HG03571 (cell line): Measurements from ENCODE around the gene KCNT1.

Source experiments
- ATAC-seq: cut with Tn5 transposase; IDR thresholded peaks from one replicate; pipeline ENCODE4 v1.9.1; 2021; ENCODE audit not compliant: unreplicated experiment

Gene KCNT1

DNA sequence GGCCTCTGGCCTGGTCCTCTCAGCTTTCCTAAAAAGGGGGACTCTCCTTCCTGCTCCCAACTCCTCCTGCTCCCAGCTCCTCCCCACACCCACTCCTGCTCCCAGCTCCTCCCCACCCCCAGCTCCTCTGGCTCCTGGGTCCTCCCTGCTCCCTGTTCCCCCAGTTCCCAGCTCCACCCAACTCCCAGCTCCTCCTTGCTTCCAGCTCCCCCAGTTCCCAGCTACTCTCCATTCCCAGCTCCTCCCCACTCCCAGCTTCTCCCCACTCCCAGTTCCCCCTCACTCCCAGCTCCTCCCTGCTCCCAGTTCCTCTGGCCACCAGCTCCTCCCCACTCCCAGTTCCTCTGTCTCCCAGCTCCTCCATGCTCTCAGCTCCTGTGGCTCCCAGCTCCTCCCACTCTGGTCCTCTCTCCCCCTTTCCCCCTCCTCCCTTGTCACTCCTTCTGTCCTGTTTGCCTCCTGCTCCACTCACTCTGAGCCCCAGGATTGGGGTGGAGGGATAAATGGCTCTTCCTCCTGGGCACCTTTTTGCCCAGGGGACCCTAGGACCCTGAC, 75.7 kb downstream of the KCNT1 start:
- ATAC-seq, result no peak

DNA sequence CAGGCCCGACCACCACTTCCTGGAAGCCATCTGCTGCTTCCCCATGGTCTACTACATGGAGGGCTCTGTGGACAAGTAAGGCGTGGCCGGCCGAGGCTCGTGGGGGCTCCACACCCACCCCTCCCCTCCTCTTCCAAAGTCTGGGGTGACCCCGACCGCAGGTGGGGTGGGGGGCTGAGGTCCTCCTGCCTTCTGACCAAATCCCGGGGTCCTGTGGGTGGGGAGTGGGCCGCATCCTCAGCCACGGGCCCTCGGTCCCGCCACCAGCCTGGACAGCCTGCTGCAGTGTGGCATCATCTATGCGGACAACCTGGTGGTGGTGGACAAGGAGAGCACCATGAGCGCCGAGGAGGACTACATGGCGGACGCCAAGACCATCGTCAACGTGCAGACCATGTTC, 76.4 kb downstream of the KCNT1 start:
- ATAC-seq, result no peak

DNA sequence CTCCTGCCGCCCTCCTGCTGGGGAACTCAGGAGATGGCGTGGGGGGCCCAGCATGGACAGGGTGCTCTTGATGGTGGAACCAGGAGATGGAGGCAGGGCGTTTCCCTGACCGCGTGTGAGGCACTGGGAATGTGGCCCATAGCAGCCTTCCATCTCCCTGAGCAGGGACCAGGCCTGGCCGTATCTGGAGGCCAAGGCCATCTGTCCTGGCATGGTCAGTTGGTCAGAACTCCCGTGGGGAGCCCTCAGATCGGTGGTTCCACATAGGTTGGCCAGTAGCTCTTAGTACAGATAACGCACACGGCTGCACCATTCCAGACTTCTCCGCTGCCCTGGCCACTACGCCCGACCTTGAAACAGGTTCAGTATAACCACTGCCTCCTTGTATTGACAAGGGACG, 77.6 kb downstream of the KCNT1 start:
- no peak for ATAC-seq

DNA sequence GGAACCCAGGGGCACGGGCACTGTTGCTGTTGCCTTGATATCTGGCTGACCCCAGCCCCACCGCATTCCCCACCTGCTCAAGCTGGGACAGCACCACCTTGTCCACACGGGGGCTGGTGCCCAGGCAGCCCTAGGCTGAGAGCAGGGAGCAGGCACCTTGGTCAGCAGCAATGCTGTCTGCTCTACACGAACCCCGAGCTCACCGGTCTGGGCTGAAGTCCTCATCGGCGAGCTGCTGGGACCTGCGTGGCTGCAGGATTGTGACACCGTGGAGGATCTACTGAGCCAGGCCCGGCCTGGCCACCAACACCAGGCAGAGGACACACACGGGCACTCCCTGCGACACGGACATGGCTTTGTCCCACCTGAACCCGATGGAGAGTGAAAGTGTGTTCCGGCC, 78.1 kb downstream of the KCNT1 start:
- no peak for ATAC-seq

DNA sequence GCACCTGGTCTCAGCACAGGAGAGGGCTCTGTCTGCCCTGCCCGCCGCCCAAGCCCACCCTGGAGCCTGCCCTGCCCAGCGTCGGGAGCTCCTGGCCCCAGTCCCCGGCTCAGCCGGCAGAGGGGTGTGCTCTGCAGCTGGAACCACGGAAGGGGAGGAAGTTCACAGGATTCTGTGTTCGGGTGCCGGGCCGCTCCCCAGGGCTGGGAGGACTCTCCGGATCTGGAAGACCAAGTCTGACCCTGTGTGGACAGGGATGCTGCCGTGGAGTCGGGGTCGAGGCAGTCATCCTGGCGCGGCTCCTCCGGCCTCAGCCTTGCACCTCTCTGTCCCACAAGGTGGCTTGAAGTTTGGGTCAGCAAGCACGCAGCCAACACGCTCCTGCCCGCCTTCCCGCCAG, 78.6 kb downstream of the KCNT1 start:
- no peak for ATAC-seq

DNA sequence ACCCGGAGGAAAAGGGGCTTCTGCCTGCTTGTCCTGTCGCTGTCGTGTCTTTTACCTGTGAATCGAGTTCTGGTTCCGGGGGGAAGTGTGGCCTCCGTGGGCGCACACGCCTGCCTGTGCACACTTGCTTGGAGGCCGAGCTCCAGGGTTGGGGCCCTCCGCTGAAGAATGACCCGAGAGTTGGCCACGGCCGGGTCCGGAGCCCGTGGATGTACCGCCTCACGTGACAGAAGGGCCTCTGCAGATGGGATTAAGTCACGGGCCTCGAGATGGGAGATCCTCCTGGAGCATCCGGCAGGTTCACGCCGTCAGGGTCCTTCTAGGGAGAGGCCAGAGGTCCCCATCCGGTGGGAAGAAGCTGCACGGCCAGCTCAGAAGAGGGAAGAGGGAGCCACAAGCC, 81.0 kb downstream of the KCNT1 start:
- no peak for ATAC-seq

DNA sequence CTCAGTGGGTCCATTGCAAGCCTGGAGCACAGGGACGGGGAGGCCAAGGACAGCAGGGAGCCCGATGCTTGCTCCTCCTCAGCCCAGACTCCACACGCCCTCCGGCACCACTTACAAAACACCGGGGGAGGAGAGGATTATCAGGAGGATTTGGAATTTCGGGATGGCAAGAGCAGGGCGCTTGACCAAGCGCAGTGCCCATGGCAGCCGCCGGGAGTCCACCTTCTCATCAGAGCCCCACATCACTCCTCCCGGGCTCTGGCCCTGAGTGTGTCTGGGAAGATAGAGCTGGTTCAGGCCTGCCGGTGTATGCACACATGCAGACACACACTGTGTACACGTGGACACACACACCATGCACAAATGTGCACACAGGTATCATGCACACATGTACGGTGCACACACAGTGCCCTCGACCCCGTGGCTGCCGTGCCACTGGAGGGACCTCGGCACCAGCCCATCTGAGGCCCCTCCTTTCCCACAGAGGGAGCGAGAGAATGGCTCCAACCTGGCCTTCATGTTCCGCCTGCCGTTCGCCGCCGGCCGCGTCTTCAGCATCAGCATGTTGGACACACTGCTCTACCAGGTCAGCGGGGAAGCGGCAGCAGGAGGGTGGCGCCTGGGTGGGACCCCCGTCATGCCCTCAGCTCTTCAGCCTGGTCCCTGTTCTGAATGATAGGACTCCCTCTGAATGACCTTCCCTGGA, 81.7 kb downstream of the KCNT1 start:
- ATAC-seq, result no peak

DNA sequence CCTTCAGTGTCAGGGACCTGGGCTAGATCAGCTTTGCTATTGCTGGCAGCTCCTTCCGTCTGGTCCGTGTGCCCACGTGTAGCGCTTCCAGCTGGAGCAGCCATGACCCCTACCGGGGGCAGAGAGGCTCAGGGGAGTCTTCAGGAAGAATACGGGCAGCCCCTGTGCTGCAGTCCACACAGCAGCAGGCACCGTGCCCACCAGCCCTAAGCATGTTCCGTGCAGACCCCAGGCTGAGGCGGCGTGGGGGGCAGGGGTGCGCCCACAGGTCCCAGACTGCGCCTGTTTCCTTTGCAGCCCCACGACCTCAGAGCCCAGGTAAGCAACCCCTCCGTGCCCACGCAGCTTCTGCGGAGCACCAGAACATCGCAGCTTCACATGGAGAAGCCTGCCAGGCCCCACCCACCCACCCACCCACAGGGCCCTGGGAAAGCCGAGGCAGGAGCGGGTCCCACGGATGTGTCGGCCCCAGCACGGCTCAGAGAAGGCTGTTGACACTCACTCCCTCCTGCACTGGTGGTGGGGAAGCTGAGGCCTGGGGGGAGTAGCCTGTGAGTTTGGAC, 83.1 kb downstream of the KCNT1 start:
- no peak for ATAC-seq

DNA sequence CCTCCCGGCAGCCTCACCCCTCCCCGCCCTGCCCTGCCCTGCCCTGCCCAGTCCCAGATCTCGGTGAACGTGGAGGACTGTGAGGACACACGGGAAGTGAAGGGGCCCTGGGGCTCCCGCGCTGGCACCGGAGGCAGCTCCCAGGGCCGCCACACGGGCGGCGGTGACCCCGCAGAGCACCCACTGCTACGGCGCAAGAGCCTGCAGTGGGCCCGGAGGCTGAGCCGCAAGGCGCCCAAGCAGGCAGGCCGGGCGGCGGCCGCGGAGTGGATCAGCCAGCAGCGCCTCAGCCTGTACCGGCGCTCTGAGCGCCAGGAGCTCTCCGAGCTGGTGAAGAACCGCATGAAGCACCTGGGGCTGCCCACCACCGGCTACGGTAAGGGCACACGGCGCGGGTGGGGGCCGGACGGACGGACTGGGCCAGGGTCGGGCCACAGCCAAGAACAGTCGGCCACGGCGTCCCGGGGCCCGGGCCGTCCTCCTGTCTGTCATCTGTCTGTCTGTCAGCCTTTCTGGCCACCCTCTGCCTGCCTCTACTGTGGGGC, 84.2 kb downstream of the KCNT1 start:
- ATAC-seq, result no peak

DNA sequence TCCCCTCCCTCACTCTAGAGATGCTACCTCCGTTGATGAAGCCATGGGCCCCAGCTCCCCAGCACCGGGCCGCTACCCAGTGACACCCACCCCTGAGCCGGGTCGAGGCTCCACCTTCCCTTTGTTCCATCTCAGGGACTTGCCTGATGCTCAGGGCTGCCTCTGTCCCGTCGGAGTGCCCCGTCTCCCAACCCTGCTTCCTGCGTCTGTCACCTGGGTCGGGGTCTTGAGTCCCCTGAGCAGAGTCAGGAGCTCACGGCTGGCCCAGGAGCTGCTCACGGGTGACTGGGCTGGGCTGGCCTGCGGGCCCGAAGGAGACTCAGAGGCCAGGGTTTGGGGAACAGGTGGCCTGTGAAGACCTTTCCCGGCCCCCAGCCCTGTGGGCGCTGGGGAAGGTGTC, 85.3 kb downstream of the KCNT1 start:
- ATAC-seq, result no peak

DNA sequence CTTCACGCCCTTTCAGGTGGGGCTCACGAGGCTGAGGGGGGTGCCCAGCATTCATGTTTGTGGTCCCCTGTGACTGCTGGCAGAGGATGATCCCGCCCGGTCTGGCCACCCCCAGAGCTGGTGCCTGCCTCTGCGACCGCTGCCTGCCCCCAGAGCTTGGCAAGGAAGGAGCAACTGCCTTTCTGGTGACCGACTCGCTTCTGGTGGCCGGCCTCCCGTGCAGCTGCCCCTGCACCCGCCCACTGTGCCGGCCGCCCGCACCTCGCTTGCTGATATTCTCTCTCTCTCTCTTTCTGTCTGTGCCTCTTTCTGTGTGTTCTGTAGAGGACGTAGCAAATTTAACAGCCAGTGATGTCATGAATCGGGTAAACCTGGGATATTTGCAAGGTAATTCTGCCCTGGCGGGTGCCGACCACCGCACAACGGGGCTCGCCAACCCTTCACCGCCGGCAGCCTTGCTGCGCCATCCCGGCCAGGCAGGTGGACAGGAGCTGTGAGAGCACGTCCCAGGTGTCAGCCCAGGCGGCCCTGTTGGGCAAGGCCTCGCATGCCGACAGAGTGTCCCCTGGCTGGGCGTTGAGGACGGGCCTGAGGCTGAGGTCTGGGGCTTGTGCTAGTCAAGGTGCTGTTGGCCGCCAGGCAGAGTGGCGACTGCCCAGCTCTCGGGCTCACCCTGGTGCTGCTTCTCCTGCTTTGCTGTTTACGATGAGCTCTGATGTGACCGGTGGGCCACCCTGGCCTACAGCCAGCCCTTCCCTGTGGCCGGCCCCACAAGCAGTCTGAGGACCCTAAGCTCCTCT, 86.0 kb downstream of the KCNT1 start:
- no peak for ATAC-seq

DNA sequence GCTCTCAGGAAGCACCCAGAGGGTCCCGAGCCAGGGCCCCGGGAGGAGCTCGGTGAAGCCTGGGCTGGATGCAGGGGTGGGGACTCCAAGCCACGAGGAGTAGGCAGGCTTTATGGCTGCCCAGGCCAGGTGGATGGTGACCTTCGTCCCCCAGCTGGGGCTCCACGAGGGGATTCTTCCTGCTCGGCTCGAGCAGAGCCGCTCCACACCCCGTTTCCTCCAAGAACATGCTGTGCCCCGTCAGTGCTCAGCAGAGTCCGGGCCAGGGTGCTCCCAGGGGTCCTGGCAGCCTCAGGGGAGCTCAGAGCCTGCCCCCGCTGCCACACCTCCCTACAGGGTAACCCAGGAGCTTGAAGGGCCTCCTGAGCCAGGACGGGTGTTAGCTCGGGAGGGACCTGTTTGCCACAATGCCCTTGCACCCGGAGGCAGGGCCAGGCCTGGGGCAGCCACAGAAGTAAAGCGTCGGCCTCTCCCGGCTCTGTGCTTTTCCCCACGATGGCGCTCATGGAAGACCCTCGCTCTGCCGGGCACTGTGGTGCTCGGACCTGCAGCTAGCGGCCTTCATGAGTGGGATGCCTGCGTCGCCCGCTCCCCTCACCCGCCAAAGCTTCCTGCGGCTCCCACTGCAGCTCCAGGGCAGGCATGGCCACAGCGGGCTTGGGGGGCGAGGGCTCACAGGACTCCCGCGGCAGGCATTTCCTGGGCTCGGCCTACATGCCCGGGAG, 86.8 kb downstream of the KCNT1 start:
- no peak for ATAC-seq

DNA sequence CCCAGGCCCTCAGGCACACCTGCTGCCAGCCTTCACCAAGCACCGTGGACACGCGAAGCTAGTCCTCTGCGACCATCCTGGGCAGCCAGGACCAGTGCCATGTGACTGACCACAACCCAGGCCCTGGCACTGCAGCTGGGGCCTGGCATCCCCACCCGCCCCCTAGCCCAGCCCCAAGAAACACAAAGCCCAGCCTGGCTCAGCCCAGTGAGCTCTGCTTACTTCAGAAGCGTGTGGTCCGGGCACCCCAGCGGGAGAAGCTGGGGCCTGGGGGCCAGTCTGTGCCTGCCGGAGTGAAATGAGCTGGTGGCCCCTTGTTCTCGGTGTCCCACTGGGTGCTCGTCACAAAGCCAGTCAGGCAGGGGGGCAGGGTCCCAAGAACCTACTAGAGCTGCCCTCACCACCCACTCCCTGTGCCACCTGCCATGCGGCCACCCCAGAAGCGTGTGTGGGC, 87.9 kb downstream of the KCNT1 start:
- no peak for ATAC-seq

DNA sequence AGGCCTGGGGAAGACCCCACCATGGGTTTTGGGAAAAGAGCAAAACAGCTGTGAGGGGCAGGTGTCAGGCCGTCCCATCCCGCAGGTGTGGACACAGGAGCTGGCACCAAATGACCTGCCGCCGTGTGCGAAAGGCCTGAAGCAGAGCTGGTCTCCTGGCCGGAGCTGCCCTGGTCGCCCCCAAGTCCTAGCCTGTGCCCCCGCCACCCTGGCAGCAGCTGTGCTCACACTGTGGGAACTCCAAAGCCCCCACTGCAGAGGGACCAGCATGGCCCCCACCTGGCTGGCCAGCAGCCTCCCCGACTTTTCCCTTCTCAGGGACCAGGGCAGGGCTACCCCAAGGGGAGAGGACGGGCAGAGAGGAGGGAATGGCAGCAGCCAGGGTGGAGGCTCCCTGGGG, 88.4 kb downstream of the KCNT1 start:
- ATAC-seq, result no peak

DNA sequence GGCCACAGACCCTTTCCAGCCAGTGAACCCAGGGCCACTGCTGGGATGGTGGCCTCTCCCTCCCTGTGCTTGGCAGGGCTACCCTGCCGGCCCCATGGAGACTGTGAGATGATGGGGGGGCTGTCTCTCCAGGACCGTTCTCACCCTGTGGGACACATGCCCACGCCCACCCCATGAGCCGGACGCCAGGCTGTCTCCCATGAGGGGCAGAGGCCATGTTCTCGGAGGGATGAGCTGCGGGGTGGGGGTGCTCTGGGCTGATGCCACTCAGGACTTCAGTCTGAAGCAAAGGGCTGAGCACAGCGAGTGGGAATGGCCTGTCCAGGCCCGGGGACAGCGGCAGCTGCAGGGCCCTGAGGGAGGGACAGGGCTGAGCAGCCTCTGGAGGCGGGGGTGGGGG, 88.9 kb downstream of the KCNT1 start:
- ATAC-seq, result no peak

DNA sequence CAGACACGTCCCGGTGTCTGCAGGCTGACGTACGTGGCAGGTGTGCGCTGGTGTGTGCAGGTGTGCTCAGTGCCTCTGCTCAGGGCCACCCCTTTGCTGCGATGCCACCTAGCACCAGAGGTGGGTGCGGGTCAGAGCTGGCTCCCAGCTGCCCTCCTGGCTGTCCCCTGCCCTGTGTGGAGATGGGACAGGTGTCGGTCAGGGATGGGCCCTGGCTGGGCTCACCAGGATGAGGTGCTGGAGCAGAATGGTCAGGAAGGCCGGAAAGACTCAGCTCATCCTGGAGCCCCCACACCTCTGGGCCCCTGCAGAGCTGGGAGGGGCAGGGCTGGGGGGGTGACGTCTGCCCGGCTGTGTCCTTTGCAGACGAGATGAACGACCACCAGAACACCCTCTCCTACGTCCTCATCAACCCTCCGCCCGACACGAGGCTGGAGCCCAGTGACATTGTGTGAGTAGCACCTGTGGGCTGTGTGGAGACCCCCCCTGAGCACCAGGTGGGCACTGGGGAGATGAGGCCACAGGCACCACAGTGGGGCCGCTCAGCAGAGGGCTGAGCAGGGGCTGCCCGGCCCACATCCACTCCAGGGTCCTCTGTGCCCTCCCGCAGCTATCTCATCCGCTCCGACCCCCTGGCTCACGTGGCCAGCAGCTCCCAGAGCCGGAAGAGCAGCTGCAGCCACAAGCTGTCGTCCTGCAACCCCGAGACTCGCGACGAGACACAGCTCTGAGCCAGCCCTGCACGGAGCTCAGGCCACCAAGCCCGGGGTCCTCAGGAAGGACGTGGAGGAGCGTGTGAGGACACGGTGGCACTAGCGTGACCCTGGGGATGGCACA, 89.7 kb downstream of the KCNT1 start:
- no peak for ATAC-seq

DNA sequence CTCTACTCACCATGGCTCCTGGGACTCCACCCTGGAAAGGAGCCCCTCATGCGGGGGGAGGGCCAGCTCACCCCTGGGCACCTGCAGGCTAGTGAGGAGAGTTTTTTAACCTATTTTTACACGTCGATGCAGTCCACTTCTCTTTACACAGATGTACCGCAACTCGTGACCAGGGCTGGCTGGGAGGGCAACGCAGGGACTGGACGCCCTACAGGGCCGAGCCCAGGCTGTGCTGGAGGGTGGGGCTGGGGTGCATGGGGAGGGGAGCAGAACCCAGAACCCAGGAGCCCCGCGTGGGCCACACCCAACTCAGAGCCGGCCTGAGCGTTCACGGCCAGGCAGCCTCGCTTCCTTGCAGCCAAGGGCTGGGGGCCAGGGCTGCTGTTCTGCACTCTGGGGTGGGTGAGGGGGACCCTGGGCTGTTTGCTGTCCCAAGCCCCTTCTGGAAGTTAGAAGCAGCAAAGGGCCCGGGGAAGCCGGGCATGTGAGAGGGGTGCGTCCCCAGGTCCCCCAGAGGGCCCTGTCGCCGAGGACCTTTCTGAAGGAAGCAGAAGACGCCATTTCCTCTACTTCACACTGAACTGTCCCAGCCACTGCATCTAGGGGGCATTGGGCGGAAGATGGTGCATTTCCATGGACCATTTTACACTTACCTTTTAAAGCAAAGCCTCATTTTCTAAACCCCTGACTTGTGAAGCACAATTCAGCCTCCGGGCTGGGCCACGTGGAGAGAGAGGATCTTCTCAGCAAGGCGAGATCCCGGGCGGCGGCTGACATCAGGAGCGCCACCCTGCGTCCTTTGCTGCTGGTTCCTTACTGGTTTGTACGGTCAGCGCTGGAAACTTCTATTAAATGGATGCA, 90.5 kb downstream of the KCNT1 start:
- no peak for ATAC-seq

DNA sequence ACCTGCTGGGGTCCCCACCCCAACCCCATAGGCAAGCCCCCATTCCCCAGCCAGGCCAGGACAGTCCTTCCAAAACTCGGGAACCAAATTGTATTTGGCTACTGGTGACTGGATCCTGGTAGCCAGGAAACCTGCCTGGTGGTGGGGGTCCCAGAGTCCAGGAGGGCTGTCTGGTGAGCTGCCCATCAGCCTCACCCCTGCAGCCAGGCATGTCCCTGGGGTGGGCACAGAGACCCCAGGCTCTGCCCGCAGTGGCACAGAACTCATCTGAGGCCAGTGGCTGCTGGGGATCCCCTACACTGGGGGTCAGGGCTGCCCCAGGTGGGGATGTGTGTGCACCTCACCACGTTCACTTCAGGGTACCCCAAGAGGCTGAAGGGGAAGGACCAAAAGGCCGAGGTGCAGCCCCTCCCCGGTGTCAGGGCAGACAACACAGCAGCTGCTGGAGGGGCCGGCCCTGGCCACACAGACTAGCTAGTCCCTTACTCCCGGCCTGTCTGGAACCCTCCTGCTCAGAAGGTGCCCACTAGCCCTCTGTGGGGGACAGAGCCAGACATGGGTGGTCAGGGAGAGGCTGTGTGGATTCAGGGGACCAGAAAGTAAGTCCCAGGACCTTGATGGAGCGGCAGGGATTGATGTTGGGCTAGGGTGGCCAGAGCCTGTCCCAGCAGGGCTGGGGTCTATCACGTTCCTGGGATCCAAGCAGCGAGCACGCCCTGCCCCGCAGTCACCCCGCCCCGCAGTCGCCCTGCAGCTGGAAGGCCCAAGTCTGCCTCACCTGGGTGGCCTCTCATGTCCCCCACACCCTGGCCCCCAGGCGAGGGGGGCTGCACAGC, 91.5 kb downstream of the KCNT1 start:
- no peak for ATAC-seq

DNA sequence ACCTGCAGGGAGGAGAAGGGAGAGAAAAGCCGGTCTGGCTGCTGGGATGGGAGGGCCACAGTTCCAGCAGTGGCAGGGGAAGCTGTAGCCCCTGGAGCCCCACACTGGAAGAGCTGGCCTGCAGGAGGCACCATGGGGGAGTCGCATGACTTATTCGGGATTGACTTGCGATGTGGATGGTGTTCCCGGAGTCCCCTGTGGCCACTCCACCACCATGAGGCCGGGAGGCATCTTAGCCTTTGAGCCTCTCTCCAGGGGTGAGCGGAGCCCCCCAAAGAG, 92.0 kb downstream of the KCNT1 start:
- ATAC-seq, result no peak
